Large intestine (tissue), 3 donors: ENCODE data around the gene ARHGEF12. TPM values are rescaled to one million over a fixed set of nuclear protein-coding genes. Genes with fewer than 3 reads are reported as not detected.

Source experiments
- DNase-seq, 2 donors: peaks; one replicate each; pipeline versions ENCODE4 v3.0.0 to v3.0.0-alpha.2; 2013
- H3K27ac ChIP-seq: one replicate; pipeline ENCODE4 v1.5.1; 2013; ENCODE audit warnings: low read length
- H3K27me3 ChIP-seq: 2 replicates; pipeline ENCODE4 v1.6.1; 2013; ENCODE audit warnings: low read length; ENCODE audit not compliant: control insufficient read depth, insufficient read depth
- H3K36me3 ChIP-seq: 2 replicates; pipeline ENCODE4 v1.6.1; 2013; ENCODE audit warnings: low read length; ENCODE audit not compliant: control insufficient read depth, insufficient read depth
- H3K4me1 ChIP-seq: one replicate; pipeline ENCODE4 v1.6.1; 2013; ENCODE audit warnings: low read length; ENCODE audit not compliant: control insufficient read depth, insufficient read depth
- H3K4me3 ChIP-seq: one replicate; pipeline ENCODE4 v1.5.1; 2013; ENCODE audit warnings: low read length
- H3K9me3 ChIP-seq: one replicate; pipeline ENCODE4 v1.6.1; 2013; ENCODE audit warnings: mild to moderate bottlenecking, low read depth, low read length, moderate library complexity; ENCODE audit not compliant: control insufficient read depth
- WGBS: methylation state at CpG from one replicate; pipeline ENCODE4 v1.1.5; 2013; ENCODE audit warnings: low lambda C conversion rate; ENCODE audit not compliant: insufficient coverage; 5-methylcytosine and 5-hydroxymethylcytosine counted together
- polyA plus RNA-seq: library from polyadenylated mRNA; unstranded; fragments of 120-200 nt; gene quantifications from one replicate; pipeline ENCODE4 v1.2.1, GENCODE V29; 2013

The ARHGEF12 gene
- polyA plus RNA-seq, 1 donor, result 54.9 TPM

DNA sequence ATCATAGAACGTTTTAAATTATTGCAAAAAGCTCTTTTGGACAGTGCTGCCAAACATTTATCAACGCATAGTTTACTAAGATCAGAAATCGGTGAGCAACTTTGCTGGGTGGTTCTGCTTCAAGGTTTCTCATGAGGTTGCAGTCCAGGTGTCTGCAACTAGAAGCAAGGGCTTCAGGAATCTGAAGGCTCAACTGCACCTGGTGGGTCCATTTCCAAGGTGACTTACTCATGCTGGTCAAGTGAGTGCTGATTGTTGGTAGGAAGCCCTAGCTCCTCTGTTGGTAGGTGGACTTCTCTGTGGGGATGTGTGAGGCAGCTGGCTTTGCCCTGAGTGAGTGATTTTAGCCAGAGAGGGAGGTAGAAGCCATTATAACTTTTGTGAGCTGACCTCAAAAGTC lies 22.5 kb downstream of the ARHGEF12 start:
- Histone ChIP-seq H3K27ac (no peak overlapping the region), H3K4me3 (no peak overlapping the region), H3K36me3 (no peaks in the 10 kb centered on the region), H3K4me1 (peaks cover 7% of the 10 kb centered on the region), H3K27me3 (no peaks in the 10 kb centered on the region), H3K9me3 (no peaks in the 10 kb centered on the region)
- WGBS, result no CpG with 5 or more reads among the region's 3 CpGs
- no peak for DNase-seq

DNA sequence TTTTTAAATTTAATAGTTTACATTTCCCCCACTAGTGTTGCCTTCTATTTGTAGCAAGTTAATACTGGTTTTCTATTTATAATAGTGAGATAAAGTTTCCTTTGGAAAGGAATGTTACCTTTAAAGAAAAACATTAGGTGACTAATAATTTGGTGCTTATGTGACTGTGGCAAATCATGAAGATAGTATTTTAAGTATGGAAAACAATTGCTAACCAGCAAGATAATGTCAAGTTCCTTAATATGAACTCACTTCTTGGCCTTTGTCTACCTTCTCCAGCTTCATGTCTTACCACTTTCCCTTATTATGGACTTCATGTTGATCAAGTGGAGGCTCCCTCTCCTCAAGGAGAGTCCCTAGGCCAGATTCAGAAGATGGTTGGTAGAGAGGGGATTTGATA lies 27.2 kb downstream of the ARHGEF12 start:
- H3K36me3 ChIP-seq, result no peaks in the 10 kb centered on the region
- H3K4me3 ChIP-seq, result no peak overlapping the region
- H3K27me3 ChIP-seq, result no peaks in the 10 kb centered on the region
- no peak overlapping the region for H3K27ac ChIP-seq
- H3K9me3 ChIP-seq, result no peaks in the 10 kb centered on the region
- H3K4me1 ChIP-seq, result no peaks in the 10 kb centered on the region
- DNase-seq, result no peak

DNA sequence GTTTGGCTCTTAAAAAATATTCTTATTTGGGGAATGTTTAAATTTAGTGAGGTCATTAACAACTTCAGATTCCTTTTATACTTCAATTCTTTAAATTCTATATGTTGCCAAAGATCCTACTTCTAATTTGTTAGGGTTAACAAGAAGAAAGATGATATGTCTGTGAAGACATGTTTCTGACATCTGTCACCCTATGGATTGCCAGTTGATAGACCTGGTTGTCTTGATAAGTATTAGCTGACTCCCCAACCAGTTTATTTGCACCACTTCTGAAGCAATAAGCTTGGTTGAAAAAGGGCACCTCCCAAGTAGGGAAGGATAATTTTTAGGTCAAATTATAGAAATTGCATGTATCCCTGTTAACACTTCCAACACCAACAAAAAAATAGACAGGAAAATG lies 29.3 kb downstream of the ARHGEF12 start:
- DNase-seq, result no peak
- Histone ChIP-seq H3K4me3 (no peak overlapping the region), H3K27me3 (no peaks in the 10 kb centered on the region), H3K9me3 (no peaks in the 10 kb centered on the region), H3K4me1 (no peaks in the 10 kb centered on the region), H3K27ac (no peak overlapping the region), H3K36me3 (no peaks in the 10 kb centered on the region)

DNA sequence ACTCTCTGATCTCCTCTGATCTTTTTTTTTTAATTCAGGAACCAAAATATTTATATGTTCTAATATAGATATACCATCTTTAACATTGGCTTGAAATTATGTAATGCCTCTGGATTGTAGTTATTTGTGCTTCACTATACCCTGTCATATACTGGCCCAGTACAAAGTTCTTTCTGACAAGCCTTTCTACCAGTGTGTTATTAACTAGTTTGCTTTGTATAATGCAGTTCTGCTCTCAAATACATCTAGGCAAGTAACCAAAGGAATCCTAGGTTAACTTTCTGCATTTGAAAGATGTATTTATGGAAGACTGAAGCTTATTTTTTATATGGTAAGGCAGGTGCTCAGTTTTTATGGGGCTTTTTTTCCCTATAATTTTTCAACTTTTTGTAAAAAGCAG lies 36.1 kb downstream of the ARHGEF12 start:
- peak; percentile 54 to 78 for DNase-seq
- Histone ChIP-seq H3K27ac (peak overlapping the region; percentile 74), H3K9me3 (no peaks in the 10 kb centered on the region), H3K27me3 (no peaks in the 10 kb centered on the region), H3K4me3 (no peak overlapping the region), H3K36me3 (no peaks in the 10 kb centered on the region), H3K4me1 (peaks cover 11% of the 10 kb centered on the region)

DNA sequence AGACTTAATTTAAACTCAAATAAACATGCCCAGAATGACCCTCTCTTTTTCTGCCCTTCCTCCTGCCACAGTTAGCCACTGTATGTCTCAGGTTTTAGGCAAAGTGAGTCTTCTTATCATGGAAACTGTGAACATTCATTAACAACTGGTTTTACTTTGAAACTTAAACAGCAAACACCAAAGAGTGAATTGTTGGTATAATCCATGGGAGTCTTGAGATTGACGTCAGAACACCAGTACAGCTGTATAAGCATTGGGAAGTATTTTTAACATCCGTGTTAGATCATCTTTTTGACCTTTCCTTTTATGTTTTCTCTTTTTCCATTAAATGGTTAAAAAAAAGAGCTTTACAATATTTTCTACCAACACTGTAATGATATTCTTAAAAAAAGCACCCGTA lies 38.9 kb downstream of the ARHGEF12 start:
- H3K4me1 ChIP-seq, result peaks cover 11% of the 10 kb centered on the region
- WGBS, result 76% methylated on average over 2 of the region's 3 CpGs
- H3K9me3 ChIP-seq, result no peaks in the 10 kb centered on the region
- H3K36me3 ChIP-seq, result no peaks in the 10 kb centered on the region
- H3K27me3 ChIP-seq, result no peaks in the 10 kb centered on the region
- no peak overlapping the region for H3K27ac ChIP-seq
- no peak overlapping the region for H3K4me3 ChIP-seq
- peak in 1 of 2 donors; percentile 21 for DNase-seq

DNA sequence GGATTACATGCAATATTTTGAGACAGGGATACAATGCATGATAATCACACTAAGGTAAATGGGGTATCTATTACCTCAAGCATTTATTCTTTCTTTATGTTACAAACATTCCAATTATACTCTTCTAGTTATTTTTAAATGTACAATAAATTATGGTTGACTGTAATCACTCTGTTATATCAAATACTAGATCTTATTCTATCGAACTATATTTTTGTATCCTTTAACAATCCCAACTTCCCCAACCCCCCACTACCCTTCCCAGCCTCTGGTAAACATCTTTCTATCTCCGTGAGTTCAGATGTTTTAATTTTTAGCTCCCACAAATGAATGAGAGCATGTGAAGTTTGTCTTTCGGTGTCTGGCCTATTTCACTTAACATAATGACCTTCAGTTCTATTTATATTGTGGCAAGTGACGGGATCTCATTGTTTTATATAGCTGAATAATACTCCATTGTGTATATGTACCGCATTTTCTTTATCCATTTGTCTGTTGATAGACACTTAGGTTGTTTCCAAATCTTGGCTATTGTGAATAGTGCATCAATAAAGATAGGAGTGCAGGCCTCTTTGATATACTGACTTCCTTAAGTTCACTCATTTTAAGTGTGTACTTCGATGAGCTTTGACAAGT lies 40.5 kb downstream of the ARHGEF12 start:
- H3K9me3 ChIP-seq, result no peaks in the 10 kb centered on the region
- H3K4me1 ChIP-seq, result peaks cover 11% of the 10 kb centered on the region
- no peak for DNase-seq
- WGBS, result 50% methylated on average over 1 of the region's 6 CpGs
- H3K27me3 ChIP-seq, result no peaks in the 10 kb centered on the region
- no peaks in the 10 kb centered on the region for H3K36me3 ChIP-seq
- H3K27ac ChIP-seq, result no peak overlapping the region
- no peak overlapping the region for H3K4me3 ChIP-seq

DNA sequence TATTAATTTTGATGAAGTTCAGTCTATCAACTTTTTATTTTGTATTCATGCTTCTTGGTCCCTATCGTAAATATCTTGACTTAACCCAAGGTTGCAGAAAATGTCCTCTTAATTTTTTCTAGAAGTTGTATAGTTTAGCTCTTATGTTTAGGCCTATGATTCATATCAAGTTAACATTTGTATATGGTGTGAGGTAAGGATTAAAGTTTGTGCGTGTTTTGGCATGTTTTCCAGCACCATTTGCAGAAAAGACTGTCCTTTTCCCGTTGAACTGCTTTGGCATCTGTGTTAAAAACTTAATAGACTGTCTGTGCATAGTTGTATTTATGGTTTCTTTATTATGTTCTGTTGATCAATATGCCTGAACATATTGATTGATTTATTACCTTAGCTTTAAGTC lies 42.3 kb downstream of the ARHGEF12 start:
- H3K27ac ChIP-seq, result no peak overlapping the region
- no peaks in the 10 kb centered on the region for H3K36me3 ChIP-seq
- WGBS, result 100% methylated on average over 1 of the region's 3 CpGs
- H3K4me1 ChIP-seq, result peaks cover 4% of the 10 kb centered on the region
- H3K9me3 ChIP-seq, result peaks cover 5% of the 10 kb centered on the region
- no peak for DNase-seq
- H3K4me3 ChIP-seq, result no peak overlapping the region
- H3K27me3 ChIP-seq, result no peaks in the 10 kb centered on the region

DNA sequence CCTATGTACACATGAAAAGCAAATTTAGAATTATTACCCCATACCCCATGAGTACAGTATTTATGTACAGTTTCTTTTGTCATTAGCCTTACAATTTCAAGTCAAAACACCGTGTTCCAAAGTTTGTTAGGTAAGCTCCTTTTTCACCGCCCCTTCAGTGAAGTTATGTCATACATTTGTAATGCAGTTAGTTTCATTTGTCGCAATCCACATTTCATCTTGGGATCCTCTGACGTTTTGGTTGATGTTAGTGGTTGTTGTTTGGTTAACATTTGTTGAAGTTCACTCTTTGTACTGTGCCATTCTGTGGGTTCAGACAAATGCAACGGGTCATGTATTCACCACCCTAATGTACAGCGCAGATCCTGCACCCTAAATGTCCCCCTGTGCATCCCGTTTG lies 45.2 kb downstream of the ARHGEF12 start:
- Histone ChIP-seq H3K36me3 (no peaks in the 10 kb centered on the region), H3K27me3 (no peaks in the 10 kb centered on the region), H3K27ac (no peak overlapping the region), H3K4me3 (no peak overlapping the region), H3K4me1 (no peaks in the 10 kb centered on the region), H3K9me3 (peaks cover 5% of the 10 kb centered on the region)
- DNase-seq, result no peak
- WGBS, result 100% methylated on average over 2 of the region's 7 CpGs

DNA sequence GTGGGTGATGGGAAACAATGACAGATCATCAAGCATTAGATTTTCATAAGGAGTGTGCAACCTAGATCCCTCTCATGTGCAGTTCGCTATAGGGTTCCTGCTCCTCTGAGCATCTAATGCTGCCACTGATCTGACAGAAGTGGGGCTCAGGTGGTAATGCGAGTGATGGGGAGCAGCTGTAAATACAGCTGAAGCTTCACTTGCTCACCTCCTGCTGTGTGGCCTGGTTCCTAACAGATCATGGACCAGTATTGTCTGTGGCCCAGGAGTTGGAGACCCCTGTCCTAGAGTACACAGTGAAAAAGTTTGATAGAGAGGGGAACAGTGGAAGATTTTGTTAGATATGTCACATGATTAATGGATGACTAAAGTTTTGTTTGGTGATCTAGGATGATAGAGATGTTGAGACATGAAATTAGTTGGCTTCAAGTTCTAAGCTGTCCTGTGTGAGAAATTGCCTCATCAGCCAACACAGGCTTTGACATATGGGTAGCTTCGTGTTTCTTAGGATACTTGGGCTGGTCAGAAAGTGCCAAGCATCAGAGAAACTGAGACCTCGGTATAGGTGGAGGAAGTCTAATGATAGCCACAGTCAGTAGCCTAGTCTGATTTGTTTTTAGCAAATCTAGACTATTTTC lies 47.4 kb downstream of the ARHGEF12 start:
- Histone ChIP-seq H3K36me3 (no peaks in the 10 kb centered on the region), H3K4me1 (no peaks in the 10 kb centered on the region), H3K27me3 (no peaks in the 10 kb centered on the region), H3K27ac (no peak overlapping the region), H3K9me3 (peaks cover 5% of the 10 kb centered on the region), H3K4me3 (no peak overlapping the region)
- no peak for DNase-seq
- WGBS, result no CpG with 5 or more reads among the region's 4 CpGs

DNA sequence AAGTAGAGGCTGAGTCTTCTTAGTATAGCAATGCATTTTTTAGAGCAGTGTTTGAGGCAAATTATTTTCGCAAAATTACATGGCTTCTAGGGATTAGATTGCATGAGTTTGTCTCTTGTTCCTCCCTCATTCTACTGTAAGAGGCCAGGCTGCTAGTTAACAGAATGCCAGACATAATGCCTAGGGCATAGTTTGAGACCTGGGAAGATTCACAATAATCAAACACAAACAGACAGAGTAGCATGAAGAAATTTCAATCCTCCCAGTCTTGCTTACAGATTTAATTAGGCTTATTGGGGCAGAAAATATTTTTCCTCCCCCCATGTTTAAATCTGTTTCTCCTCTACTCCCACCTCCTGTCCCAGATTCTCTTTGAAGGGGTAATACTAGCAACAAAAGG lies 48.3 kb downstream of the ARHGEF12 start:
- Histone ChIP-seq H3K27ac (no peak overlapping the region), H3K9me3 (peaks cover 5% of the 10 kb centered on the region), H3K4me1 (no peaks in the 10 kb centered on the region), H3K36me3 (no peaks in the 10 kb centered on the region), H3K27me3 (no peaks in the 10 kb centered on the region), H3K4me3 (no peak overlapping the region)
- no peak for DNase-seq
- no CpG with 5 or more reads among the region's 1 CpG for WGBS

DNA sequence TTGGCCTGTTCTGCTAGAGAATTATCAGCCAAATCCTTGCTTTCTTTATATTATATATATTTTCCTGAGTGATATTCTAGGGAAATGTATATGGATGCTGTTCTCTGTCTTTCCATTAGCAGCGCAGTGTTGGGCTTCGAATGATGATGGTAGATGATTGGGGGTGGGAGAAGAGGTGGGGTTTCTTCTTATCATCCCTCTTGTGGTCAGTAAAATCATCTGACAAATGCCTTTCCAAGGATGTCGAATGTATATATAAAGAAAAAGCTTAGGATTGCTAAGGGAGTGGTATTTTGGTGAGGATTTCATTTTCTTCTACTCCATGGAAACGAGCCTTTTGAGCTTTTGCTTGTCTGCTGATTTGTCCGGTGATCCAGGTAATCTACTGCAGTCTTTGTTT lies 48.9 kb downstream of the ARHGEF12 start:
- no peak overlapping the region for H3K27ac ChIP-seq
- H3K27me3 ChIP-seq, result no peaks in the 10 kb centered on the region
- DNase-seq, result no peak
- H3K4me1 ChIP-seq, result no peaks in the 10 kb centered on the region
- no peaks in the 10 kb centered on the region for H3K36me3 ChIP-seq
- H3K9me3 ChIP-seq, result peaks cover 5% of the 10 kb centered on the region
- no peak overlapping the region for H3K4me3 ChIP-seq
- no CpG with 5 or more reads among the region's 5 CpGs for WGBS
